Measurements from ENCODE around the gene PRIM2.
"Not testable (repeated sequence)": the region's sequence is repeated elsewhere in the genome, so short reads cannot be mapped to it uniquely, and the experiment has no call there.

Gene PRIM2

DNA sequence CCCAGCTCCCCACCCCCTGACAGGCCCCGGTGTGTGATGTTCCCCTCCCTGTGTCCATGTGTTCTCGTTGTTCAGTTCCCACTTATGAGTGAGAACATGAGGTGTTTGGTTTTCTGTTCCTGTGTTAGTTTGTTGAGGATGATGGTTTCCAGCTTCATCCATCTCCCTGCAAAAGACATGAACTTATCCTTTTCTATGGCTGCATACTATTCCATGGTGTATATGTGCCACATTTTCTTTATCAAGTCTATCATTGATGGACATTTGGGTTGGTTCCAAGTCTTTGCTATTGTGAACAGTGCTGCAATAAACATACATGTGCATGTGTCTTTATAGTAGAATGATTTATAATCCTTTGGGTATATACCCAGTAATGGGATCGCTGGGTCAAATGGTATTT, 148.5 kb downstream of the PRIM2 start:
- not testable (repeated sequence) for H3K9ac ChIP-seq (ENCODE audit: low read depth, low read length); H3K36me3 ChIP-seq (ENCODE audit: insufficient read depth, low read depth, low read length); H3K9me3 ChIP-seq (ENCODE audit: insufficient read depth, low read depth, low read length); H3K27me3 ChIP-seq (ENCODE audit: insufficient read depth, low read length); H3K27ac ChIP-seq (ENCODE audit: low read length); H3K4me3 ChIP-seq (ENCODE audit: low read length); H3K4me1 ChIP-seq (ENCODE audit: insufficient read depth, low read length)

DNA sequence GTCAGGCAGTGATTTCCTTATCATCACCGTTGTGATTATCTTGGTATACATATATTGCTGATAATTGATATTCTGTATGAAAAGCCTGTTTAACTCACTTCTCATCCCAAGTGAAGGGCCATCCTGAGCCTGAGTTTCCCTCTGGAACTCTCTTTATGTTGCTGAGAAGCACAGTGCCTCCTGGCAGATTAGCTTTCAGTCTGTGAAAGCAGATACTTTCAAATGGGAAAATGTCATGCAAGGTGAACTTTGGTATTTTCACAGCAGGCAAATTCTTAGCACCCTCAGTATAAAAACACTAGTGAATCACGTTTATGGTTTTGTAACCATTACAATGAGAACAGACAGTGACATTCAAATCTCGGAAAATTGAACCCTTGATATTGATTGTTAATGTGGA, 151.6 kb downstream of the PRIM2 start:
- no peak overlapping the region for H3K9ac ChIP-seq (ENCODE audit: low read depth, low read length)
- peak overlapping the region; percentile 7; the same call in 1 of the 2 replicates for H3K4me3 ChIP-seq (ENCODE audit: low read length)
- no peaks in the 10 kb centered on the region for H3K9me3 ChIP-seq (ENCODE audit: insufficient read depth, low read depth, low read length)
- H3K36me3 ChIP-seq (ENCODE audit: insufficient read depth, low read depth, low read length), result no peaks in the 10 kb centered on the region
- no peaks in the 10 kb centered on the region for H3K27me3 ChIP-seq (ENCODE audit: insufficient read depth, low read length)
- H3K27ac ChIP-seq (ENCODE audit: low read length), result no peak overlapping the region
- peaks cover 21% of the 10 kb centered on the region for H3K4me1 ChIP-seq (ENCODE audit: insufficient read depth, low read length)

DNA sequence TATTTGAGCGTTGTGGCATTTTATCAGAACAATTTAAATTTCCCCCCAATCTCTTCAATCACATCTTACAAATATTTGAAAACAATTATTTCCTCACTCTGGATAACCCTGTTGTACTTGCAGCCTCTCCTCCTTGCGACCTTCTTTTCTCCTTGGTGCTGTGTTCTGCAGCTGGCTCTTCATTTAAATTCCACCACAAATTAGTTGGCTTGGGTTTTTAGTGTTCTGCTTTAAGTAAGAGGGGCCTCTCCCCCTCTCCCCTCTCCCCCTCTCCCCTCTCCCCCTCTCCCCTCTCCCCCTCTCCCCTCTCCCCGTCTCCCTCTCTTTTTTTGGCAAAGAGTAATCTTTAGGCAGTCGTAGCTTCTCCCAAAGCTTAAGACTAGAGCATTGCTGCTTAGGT, 152.7 kb downstream of the PRIM2 start:
- H3K36me3 ChIP-seq (ENCODE audit: insufficient read depth, low read depth, low read length); H3K4me3 ChIP-seq (ENCODE audit: low read length); H3K9ac ChIP-seq (ENCODE audit: low read depth, low read length); H3K27me3 ChIP-seq (ENCODE audit: insufficient read depth, low read length); H3K27ac ChIP-seq (ENCODE audit: low read length); H3K9me3 ChIP-seq (ENCODE audit: insufficient read depth, low read depth, low read length): not testable (repeated sequence)
- H3K4me1 ChIP-seq (ENCODE audit: insufficient read depth, low read length), result peaks cover 21% of the 10 kb centered on the region

DNA sequence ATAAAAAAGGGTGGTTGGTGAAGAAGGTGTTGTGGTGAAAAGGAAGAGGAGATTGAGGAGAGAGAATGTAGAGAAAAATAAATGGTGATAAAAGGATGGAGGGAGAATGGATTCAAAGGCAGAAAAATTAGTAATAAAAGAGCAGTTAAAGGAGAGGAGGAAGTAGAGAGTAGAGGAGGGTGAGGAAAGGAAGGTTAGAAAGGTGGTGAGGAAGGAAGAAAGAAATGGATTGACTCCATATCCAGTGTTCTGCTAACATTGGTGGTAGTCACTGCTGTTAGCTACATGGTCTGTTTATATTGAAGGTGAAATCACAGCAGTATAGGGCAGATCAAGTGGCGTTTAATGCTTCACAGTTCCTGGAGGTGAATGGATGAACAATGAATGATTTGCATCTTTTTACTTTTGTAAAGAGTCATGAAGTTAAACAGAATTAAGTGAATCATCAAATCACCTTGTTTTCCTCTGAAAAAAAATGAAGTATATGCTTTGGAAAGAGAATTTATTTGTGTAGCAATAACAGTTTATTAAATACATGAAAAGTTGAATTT, 154.0 kb downstream of the PRIM2 start:
- H3K4me3 ChIP-seq (ENCODE audit: low read length); H3K27me3 ChIP-seq (ENCODE audit: insufficient read depth, low read length); H3K36me3 ChIP-seq (ENCODE audit: insufficient read depth, low read depth, low read length); H3K9me3 ChIP-seq (ENCODE audit: insufficient read depth, low read depth, low read length); H3K27ac ChIP-seq (ENCODE audit: low read length); H3K9ac ChIP-seq (ENCODE audit: low read depth, low read length): not testable (repeated sequence)
- peaks cover 21% of the 10 kb centered on the region for H3K4me1 ChIP-seq (ENCODE audit: insufficient read depth, low read length)

DNA sequence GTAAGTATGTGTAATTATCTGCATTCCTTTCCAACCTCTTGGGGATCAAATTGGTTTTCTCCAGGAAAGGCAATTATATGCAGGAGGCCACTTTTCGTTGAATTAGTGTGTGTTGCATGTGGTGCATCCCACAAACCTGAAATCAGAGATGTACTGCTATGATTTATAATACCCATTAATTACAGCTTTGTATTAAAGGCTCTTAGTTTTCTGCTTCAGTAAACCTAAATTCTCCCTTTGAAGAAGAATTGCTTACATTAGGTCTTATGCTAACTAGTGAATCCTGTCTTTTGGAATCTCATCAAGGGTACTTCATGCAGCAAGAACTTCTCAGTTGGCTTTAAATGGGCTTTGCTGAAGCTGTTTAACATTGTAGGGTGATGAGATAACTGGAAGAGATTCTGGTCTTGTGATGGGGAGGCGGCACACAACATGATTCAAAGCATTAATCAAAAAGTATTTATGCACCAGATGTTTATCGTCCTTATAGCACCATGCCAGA, 155.5 kb downstream of the PRIM2 start:
- not testable (repeated sequence) for H3K9me3 ChIP-seq (ENCODE audit: insufficient read depth, low read depth, low read length); H3K27me3 ChIP-seq (ENCODE audit: insufficient read depth, low read length); H3K9ac ChIP-seq (ENCODE audit: low read depth, low read length); H3K27ac ChIP-seq (ENCODE audit: low read length); H3K36me3 ChIP-seq (ENCODE audit: insufficient read depth, low read depth, low read length); H3K4me3 ChIP-seq (ENCODE audit: low read length)
- H3K4me1 ChIP-seq (ENCODE audit: insufficient read depth, low read length), result peaks cover 21% of the 10 kb centered on the region

DNA sequence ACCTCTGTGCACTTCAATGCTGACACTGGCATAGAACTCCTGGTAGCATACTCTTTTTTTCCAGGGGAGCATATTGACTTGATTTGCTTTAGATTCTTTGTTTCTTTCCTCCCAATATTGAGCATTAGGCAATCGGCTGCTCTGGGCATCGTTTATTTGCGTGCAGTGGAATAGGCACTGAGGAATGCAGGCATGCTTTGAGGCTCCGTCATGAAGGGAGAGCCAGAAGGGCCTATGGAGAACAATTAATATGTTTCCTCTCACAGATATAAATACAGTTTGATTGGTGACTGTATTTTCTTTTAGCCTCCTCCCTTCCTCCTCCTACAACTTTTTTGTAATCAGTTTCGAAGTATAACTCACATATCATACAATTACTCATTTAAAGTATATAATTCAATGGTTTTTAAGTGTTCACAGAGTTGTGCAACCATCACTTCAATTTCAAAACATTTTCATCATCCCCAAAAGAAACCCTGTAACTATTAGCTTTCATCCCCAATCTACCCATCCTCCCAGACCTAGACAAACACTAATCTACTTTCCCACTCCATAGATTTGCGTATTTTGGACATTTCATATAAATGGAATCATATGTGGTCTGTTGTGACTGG, 157.5 kb downstream of the PRIM2 start:
- peaks cover 18% of the 10 kb centered on the region for H3K4me1 ChIP-seq (ENCODE audit: insufficient read depth, low read length)
- not testable (repeated sequence) for H3K27me3 ChIP-seq (ENCODE audit: insufficient read depth, low read length); H3K27ac ChIP-seq (ENCODE audit: low read length); H3K9ac ChIP-seq (ENCODE audit: low read depth, low read length); H3K4me3 ChIP-seq (ENCODE audit: low read length); H3K36me3 ChIP-seq (ENCODE audit: insufficient read depth, low read depth, low read length); H3K9me3 ChIP-seq (ENCODE audit: insufficient read depth, low read depth, low read length)

DNA sequence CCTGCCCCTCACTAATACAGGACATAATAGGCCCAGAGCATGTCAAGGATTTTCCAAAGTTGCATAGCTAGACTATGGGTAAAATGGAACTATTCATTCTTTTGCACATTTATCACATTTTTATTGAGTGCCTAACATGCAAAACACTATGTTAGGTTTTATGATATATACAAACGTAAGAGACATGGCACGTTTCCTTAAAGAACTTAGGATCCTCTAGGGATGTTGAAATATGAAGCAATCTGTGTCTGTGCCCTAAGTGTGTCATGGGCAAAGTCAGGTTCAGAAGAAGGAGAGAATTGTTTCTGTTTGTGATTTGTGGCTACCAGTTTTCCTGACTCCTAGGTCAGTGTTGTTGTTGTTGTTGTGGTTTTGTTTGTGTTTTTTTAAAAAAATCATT, 158.2 kb downstream of the PRIM2 start:
- H3K27me3 ChIP-seq (ENCODE audit: insufficient read depth, low read length); H3K9me3 ChIP-seq (ENCODE audit: insufficient read depth, low read depth, low read length); H3K36me3 ChIP-seq (ENCODE audit: insufficient read depth, low read depth, low read length); H3K4me3 ChIP-seq (ENCODE audit: low read length); H3K27ac ChIP-seq (ENCODE audit: low read length); H3K9ac ChIP-seq (ENCODE audit: low read depth, low read length): not testable (repeated sequence)
- peaks cover 17% of the 10 kb centered on the region for H3K4me1 ChIP-seq (ENCODE audit: insufficient read depth, low read length)

DNA sequence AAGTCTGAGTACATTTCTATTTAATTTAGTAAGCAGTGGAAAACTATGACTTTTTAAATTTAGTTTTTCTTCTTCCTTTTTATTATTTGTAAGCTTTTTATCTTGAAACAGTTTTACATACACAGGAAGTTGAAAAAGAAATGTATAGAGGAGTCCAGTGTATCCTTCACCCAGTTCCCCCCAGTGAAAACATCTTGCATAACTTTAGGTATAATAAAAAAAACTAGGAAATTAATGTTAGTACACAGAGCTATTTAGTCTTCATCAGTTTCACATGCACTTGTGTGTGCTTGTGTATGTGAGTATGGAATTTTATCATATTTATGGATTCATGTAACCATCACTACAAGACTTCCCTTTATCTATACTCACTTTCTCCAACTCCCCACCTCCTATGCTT, 162.8 kb downstream of the PRIM2 start:
- H3K27ac ChIP-seq (ENCODE audit: low read length); H3K9ac ChIP-seq (ENCODE audit: low read depth, low read length); H3K9me3 ChIP-seq (ENCODE audit: insufficient read depth, low read depth, low read length); H3K36me3 ChIP-seq (ENCODE audit: insufficient read depth, low read depth, low read length); H3K4me3 ChIP-seq (ENCODE audit: low read length); H3K4me1 ChIP-seq (ENCODE audit: insufficient read depth, low read length); H3K27me3 ChIP-seq (ENCODE audit: insufficient read depth, low read length): not testable (repeated sequence)

DNA sequence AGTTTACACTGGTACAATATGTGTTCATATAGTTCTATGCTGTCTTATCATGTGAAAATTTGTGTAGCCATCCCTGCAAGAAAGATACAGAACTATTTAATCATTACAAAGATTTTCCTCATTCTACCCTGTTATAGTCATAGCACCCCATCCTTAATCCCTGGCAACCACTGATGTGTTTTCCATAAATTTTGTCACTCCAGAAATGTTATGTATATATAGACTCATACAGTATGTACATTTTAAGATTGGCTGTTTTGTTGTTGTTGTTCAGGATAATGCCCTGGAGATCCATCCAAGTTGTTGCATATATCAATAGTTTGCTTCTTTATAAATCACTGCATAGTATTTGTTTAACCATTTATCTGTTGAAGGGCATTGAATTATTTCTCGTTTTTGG, 163.7 kb downstream of the PRIM2 start:
- not testable (repeated sequence) for H3K36me3 ChIP-seq (ENCODE audit: insufficient read depth, low read depth, low read length); H3K9me3 ChIP-seq (ENCODE audit: insufficient read depth, low read depth, low read length); H3K9ac ChIP-seq (ENCODE audit: low read depth, low read length); H3K27me3 ChIP-seq (ENCODE audit: insufficient read depth, low read length); H3K27ac ChIP-seq (ENCODE audit: low read length); H3K4me1 ChIP-seq (ENCODE audit: insufficient read depth, low read length); H3K4me3 ChIP-seq (ENCODE audit: low read length)

DNA sequence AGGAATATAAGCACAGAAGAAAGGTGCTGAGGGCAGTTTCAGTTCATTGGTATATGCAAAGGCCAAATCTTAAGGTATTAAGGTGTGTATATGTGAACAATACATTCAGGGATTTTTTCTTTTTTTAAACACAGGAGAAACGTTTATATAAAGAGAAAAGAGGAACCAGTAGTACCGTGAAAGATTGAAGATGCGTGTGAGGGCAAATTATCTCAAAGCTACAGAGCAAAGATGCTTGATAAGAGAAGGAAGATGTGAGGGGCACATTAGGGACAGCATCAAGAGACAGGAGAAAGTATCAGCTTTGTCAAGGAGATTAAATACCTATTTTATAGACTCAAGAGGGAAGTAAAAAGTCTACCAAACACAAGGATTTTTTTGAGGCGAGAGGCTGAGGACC, 165.0 kb downstream of the PRIM2 start:
- not testable (repeated sequence) for H3K9me3 ChIP-seq (ENCODE audit: insufficient read depth, low read depth, low read length); H3K4me3 ChIP-seq (ENCODE audit: low read length); H3K4me1 ChIP-seq (ENCODE audit: insufficient read depth, low read length); H3K27ac ChIP-seq (ENCODE audit: low read length); H3K36me3 ChIP-seq (ENCODE audit: insufficient read depth, low read depth, low read length); H3K9ac ChIP-seq (ENCODE audit: low read depth, low read length); H3K27me3 ChIP-seq (ENCODE audit: insufficient read depth, low read length)

DNA sequence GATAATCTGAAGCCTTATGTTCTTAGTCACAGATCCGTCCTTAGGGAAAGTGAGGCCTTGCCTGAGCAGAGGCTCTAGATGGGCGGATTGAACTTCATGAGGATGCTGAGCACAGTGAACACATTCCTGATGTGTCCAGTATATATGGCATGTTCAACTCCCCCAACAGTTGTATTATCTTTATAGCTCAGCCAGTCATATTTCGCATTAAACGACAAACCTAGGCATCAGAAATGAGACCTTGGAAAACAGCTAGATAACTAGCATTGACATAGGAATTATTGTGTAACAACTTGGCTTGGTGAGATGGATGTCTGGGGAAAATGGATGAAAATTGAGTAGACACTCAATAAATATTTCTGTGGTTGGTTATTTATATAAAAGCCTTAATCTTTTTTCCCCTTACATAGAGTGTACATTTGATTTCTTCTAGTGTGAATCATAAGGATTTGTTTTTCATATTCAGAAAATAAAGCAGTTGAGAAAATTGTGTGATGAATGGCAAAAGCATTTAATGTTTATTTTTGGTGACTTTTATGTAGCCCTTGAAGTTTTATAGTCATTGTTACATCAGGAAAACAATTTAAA, 169.2 kb downstream of the PRIM2 start:
- not testable (repeated sequence) for H3K9ac ChIP-seq (ENCODE audit: low read depth, low read length)

DNA sequence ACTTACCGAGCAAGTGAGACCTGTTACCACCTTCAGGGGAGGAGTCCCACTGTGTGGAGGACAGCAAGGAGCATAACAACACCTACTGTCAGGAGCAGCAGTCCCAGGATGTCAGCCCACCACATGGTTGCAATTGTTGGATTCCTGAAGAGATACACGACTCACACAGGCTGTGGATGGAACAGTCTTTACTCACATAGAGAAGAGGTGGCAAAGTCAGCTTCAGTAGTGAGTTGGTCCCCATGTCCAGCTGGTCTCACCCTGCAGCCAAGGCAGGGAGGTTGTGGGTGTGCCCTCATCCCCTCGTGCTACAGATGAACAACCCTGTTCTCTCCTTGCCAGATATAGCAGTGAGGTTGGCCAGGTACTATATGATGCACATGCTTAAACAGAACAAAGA, 171.1 kb downstream of the PRIM2 start:
- H3K27me3 ChIP-seq (ENCODE audit: insufficient read depth, low read length); H3K27ac ChIP-seq (ENCODE audit: low read length); H3K9ac ChIP-seq (ENCODE audit: low read depth, low read length); H3K9me3 ChIP-seq (ENCODE audit: insufficient read depth, low read depth, low read length); H3K36me3 ChIP-seq (ENCODE audit: insufficient read depth, low read depth, low read length); H3K4me3 ChIP-seq (ENCODE audit: low read length): not testable (repeated sequence)
- H3K4me1 ChIP-seq (ENCODE audit: insufficient read depth, low read length), result peaks cover 31% of the 10 kb centered on the region; the same call in 1 of the 2 replicates

More for the DNA sequence above, 169.2 kb downstream of the PRIM2 start:
- not testable (repeated sequence) for H3K9me3 ChIP-seq (ENCODE audit: insufficient read depth, low read depth, low read length); H3K36me3 ChIP-seq (ENCODE audit: insufficient read depth, low read depth, low read length); H3K4me3 ChIP-seq (ENCODE audit: low read length); H3K27ac ChIP-seq (ENCODE audit: low read length); H3K27me3 ChIP-seq (ENCODE audit: insufficient read depth, low read length)
- H3K4me1 ChIP-seq (ENCODE audit: insufficient read depth, low read length), result peaks cover 23% of the 10 kb centered on the region; the same call in 1 of the 2 replicates

All from iPS-20b (cell line).